Fibroblast of lung (primary cell): Measurements from ENCODE around the gene EED.

Source experiments
- EZH2 ChIP-seq: IDR thresholded peaks from 2 replicates; pipeline ENCODE4 v1.5.1; 2012; ENCODE audit warnings: low read length, control low read depth, mild to moderate bottlenecking; ENCODE audit errors: missing control alignments
- TF ChIP-seq, protein P1 (sequence below), 2 donors: IDR thresholded peaks in 1 of 2; conservative IDR thresholded peaks in 1 of 2; 1 replicate in 1 of 2; 2 replicates in 1 of 2; pipeline ENCODE4 v1.5.1; 2011 to 2012; ENCODE audit warnings: low read length in 2 of 2, control low read depth in 1 of 2, inconsistent platforms in 1 of 2, low read depth in 1 of 2, mild to moderate bottlenecking in 1 of 2

DNA sequence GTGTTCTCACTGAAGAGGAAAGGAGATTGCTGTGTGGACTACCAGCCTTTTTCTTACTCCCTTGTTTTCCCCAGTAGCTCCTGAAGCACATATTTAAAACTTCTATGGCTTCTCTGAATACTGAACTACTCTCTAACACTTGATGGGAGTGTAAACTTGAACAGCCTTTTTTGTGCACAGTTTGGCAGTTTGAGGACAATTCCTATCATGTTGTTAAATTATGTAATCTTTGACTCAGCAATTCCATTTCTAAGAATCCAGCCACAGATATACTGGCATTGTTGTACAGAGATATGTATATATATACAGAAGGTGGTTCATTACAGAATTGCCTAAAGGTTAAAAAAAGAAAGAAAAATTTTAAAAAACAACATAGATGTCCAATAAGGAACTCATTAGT lies 47.1 kb upstream of the EED start:
- TF ChIP-seq EZH2 = no peak
- TF ChIP-seq, protein P1, sequence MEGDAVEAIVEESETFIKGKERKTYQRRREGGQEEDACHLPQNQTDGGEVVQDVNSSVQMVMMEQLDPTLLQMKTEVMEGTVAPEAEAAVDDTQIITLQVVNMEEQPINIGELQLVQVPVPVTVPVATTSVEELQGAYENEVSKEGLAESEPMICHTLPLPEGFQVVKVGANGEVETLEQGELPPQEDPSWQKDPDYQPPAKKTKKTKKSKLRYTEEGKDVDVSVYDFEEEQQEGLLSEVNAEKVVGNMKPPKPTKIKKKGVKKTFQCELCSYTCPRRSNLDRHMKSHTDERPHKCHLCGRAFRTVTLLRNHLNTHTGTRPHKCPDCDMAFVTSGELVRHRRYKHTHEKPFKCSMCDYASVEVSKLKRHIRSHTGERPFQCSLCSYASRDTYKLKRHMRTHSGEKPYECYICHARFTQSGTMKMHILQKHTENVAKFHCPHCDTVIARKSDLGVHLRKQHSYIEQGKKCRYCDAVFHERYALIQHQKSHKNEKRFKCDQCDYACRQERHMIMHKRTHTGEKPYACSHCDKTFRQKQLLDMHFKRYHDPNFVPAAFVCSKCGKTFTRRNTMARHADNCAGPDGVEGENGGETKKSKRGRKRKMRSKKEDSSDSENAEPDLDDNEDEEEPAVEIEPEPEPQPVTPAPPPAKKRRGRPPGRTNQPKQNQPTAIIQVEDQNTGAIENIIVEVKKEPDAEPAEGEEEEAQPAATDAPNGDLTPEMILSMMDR (conservative IDR thresholded peaks at IDR 0.05 in 1 of 2, IDR thresholded peaks at IDR 0.05 in 1 of 2; ENCODE audit: low read depth in 1 of 2, low read length in 2 of 2) = no peak
